GM21526 (cell line): Measurements from ENCODE around the gene LBHD2.

ENCODE experiments used
- ATAC-seq: cut with Tn5 transposase; IDR thresholded peaks from one replicate; pipeline ENCODE4 v1.9.1; 2021; ENCODE audit warnings: moderate library complexity; ENCODE audit not compliant: unreplicated experiment, low FRiP score

Gene LBHD2

DNA sequence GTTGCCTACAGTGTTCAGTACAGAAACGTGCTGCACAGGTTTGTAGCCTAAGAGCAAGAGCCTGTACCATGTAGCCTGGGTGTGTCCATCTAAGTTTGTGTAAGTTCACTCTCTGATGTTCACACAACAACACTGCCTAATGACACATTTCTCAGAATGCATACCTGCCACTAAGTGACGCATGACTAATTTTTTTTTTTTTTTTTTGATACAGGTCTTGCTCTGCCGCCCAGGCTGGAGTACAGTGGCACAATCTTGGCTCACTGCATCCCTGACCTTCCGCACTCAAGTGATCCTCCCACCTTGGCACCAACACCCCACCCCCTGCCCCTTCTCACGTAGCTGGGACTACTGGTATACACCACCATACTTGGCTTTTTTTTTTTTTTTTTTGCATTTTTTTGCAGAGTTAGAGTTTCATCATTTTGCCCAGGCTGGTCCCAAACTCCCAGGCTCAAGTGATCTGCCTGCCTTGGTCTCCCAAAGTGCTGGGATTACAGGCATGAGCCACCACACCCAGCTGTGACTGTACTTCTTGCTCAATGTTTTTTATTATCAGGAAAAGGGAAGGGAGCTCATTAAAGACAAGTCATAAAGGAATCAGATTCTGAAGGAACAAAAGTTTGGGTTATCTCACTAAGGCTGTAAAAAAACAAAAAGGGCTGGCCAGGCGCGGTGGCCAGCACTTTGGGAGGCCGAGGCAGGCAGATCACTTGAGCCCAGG, 16.6 kb upstream of the LBHD2 start:
- no peak for ATAC-seq

DNA sequence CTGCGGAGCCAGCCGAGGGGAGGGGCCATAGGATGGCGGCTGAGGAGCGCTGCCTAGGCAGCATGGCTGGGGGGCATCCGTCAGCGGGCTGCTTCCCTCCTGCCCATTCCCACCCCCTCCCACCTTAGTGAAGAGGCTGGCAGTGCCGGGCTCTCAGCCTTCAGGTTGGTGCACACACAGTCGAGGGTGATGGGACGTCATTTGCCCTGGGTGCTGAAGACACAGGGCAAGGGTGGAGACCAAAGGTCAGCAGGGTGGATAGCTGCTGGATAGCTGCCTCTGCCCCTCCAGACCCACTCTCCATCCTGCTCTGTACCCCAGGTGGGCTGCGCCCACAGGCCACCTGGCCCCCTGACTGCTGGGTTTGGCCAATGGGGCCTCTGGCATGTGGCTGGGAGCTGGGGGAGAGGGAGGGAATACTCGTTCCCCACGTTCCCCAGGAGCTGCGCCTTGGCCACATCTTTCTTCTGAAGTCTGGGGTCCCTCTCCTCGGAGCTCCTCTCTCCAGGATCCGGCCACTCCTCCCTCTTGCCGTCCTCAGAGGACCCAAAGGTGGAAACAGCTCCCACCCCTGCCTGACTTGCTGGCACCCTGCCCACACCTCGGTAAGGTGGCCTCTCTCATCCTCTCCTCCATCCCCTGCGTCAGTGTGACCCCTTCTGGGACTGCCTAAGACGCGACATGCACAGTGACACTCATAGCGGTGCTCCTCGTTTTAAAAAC, 15.5 kb upstream of the LBHD2 start:
- ATAC-seq = no peak

DNA sequence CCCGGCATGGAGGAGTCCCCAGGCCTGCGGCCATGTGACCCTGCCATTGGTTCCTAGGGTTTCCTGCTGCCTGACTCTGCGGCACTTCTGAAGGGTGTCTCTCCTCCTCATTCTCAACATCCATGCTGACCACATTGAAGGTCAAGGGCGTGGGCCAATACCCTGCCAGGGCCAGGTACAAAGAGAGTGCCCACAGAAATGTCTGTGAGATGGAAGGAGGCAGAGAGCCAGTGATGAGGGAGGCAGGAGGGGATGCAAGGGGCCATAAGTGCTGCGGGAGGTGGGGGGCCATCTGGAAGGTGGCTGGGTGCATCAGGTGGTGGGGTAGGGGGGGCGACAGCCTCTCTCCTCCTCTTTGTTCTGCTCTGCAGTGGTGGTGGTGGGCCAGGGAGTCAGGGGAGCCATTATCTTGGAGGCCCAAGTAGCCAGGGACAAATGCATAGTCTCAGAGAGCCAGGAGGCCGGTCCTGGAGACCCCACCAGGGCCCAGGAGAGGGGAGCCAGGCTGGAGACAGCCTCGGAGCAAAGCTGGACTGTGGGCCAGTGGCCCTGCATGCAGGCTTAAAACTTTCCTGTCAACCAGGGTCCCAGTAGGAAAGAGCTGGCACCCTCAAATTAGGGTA, 13.6 kb upstream of the LBHD2 start:
- ATAC-seq = no peak

DNA sequence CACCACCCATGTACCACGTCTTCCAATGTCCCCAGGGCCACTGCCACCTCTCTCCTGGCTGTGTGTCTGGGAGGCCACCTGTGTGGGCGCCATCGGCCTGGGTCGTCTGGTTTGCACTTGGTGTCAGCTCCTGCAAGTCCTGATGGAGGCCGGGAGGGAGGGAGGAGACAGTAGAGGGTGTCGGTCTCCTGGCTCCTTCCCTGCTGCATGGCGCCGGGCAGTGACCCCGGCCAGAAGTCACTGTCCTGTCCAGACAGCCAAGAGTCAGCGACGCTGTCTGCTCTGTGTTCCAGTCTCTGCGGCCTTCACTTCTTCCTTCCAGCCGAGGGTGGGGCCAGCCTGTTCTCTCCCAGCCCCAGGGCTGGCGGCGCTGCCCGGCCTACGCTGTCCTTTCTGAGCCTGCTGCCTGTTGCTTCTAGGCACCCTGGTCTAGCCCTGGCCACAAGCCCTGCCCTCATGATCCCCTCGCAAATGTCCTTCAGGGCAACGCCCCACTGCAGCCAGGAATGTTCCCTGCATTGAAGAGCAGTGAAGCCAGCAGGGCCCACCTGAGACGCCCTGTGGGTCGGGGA, 13.0 kb upstream of the LBHD2 start:
- no peak for ATAC-seq

DNA sequence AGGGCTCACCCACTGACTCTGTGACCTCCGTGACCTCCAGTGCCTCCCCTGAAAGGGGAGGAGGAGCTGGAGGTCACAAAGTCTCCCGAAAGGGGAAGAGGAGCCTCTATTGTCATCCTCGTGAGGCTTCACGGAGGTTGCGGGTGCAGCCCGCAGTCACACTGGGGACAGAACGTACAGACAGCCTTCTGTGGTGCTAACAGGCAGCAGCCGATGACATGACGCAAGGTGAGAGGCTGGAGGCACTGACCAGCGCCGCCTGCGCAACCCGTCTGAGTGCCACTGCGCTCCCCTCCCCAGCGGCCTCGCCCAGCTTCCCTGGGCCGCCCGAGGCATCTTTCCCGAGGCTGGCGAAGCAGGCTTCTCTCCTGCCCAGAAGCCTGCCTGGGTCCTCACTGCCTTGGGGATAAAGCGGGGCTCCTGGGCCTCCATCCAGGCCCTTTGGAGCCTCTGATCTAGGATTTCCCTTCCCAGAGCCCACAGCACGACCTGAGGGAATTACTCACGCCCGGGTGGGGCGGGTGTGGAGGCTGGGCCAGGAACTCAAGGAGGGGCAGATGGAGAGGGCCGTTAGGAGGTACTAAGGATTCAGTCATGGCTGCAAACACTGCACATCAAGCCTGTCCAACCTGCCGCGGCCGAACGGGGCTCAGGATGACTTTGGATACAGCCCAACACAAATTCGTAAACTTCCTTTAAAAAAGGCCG, 12.3 kb upstream of the LBHD2 start:
- ATAC-seq = no peak

DNA sequence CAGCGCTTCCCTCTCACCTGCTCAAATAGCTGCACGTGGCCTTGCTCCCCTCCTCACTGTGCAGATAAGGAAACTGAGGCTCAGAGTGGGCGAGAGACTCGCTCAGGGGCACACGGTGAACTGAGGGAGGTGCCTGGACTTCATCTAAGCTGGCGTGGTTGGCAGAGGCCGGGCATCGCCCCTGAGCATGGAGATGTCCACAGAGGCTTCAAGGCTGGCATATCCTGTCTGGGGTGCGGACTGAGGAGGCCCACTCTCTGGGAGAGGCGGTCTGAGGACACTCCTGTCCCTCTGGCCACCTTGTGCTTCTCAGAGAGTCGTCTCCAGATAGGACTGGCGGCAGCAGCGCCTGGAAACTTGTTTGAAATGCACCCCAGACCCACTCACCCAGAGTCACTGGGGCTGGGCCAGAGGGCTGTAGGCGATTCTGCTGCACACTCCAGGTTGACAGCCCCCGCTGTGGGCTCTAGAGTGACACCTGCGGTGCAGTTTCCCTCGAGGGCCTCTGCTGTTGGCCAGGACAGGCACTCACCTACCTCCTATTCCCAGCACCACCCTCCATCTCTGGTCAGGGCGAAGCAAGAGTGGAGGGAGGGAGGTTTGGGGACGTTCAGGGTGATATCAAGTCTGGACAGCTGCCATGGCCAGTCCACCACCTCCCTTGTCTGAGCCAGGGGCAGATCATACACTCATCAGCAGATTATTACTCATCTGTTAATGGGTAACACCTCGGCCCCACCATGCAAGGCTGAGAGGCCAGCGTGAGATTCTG, 11.2 kb upstream of the LBHD2 start:
- no peak for ATAC-seq

DNA sequence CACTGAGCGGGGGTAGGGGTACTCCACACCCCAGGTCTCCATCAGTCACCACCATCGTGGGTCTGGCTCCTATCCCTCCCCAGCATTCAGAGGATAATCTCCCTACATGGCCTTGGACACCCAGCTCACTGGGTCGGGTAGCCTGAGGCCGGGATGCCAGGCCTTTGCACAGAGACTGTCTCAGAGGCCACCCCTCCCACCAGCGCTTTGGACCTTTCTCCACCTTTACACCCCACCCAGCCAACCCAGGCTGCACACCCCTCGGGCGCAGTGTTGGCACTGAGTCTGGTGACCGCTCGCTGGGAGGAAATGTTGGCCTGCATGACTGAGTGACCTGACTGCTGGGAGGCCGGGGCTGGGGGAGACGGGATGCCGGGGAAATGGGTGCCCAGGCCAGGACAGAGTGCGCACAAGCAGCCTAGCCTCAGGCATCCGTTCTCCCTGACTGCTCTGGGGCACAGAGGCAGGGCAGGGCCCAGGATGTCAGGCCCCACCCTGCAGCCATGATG, 10.6 kb upstream of the LBHD2 start:
- no peak for ATAC-seq

DNA sequence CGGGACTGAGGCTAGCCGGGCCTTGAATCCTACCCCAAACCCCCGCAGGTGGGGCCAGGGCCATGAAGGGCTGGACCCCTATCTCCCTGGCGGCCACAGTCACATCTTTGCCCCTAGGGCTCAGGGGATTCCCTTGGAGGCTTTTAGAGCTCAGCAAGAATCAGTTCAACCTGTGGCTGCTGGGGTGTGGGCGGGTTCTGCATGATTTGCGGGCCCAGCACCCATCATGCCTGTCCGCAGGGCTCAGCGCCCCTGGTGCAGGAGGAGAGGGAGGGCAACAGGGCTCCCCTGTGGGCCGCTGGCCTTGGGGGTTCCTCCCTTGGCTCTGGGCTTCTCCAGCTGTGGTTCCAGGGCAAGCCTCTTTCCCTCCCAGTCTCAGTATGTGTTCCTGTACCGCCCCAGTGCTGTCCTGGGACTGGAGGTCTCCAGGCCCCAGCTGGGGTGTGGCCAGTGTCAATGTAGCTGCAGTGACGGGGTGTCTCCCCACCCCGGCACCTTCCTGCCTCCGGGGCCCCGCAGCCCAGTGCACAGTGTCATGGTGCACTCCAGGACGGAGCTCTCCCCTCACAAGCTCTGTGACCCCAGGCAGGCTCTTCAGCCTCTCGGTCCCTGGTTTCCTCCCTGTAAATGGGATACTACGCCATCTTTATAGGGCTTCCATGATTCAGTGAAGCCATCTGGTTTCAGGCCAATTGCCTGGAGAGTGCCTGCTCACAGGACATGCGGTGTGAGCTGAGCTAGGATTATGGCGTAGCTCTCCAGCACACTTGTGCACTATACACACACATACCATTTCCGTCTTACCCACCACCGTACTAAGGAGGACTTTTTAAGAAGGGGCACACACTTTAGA, 9.9 kb upstream of the LBHD2 start:
- no peak for ATAC-seq

DNA sequence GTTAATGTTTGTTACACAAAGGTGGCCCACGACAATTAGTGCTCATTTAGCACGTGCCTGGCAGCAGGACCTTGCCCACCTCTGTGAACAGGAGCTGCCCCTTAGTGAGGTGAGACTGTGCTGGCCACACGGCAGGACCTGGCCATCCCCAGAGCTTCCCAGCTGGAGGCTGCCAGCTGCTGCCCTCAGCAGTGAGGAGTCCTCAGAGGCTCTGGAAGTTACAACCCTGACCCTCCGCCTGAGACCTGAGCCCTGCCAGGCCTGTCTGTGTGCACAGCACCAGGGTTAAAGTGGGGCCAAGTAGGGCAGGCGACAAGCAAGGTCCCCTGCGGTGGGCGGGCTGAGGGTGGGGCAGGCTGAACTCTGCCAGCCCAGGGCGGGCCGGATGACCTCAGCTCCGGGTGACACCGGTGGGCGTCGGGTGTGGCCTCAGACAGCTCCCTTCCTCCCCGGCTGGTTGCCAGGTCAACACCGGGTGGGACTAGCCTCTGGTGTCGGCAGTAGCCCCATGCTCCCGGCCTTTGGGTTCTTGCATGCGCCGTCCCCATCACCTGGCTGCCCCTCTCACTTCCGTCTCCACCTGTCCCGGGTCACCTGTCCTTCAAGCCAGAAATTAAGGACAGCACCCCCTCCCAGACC, 9.2 kb upstream of the LBHD2 start:
- ATAC-seq = no peak

DNA sequence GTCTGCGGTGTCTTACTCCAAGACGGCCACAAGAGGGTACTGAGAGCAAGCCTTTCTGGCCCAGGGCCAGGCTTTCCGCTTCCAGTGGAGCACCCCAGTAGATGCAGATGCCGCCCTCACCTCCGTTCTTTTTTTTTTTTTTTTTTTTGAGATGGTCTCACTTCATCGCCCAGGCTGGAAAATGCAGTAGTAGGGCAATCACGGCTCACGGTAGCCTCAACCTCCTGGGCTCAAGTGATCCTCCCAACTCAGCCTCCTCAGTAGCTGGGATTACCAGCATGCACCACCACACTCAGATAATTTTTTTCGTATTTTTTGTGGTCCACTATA, 5.6 kb upstream of the LBHD2 start:
- ATAC-seq = no peak

DNA sequence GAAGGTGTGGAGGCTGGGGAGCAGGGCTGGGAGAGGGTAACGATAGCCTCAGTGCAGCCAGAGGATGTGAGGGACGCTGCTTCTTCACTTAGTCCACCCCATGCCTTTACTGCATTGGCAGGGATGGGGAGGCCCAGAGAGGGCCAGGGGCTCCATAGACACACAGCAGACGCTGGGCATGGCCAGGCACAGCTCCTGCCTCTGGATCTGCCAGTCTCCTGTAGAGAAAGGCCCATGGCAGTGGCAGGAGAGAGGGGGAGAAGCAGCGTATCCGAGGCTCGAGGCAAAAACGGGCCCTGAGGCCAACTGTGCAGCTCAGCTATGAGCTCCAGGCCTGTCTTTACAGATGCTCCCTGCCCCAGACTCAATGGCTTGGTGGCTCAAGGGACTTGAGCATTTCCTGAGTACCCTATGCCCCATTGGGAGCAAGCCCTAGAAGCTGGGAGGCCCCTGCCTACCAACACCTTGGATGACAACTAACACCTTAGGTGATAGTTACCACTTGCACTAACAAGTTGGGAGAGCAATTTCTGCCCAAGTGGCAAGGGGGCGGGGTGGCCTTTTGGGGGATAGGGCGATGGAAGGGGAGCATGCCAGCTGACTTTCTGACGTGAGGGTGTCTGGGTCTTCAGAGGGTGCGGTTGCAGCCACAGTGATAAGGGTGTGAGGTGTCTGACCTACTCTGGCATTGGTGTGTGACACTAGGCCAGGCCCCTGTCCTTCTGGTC, 5.0 kb upstream of the LBHD2 start:
- no peak for ATAC-seq

DNA sequence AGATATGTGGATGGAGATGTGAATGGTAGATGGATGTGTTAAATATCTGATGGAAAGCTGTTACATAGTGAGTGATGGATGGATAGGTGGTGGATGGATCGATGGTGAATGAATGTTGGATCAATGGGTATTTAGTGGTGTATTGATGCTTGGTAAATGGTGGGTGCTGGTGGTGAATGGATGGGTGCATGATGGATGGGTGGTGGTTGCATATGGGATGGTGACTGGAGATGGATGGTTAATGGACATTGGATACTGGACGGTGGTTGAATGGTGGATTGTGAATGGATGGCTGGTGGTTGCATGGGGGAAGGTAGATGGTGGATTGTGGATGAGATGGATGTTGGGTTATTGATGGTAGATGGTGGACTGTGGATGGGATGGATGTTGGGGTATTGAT, 2.1 kb upstream of the LBHD2 start:
- ATAC-seq = no peak

DNA sequence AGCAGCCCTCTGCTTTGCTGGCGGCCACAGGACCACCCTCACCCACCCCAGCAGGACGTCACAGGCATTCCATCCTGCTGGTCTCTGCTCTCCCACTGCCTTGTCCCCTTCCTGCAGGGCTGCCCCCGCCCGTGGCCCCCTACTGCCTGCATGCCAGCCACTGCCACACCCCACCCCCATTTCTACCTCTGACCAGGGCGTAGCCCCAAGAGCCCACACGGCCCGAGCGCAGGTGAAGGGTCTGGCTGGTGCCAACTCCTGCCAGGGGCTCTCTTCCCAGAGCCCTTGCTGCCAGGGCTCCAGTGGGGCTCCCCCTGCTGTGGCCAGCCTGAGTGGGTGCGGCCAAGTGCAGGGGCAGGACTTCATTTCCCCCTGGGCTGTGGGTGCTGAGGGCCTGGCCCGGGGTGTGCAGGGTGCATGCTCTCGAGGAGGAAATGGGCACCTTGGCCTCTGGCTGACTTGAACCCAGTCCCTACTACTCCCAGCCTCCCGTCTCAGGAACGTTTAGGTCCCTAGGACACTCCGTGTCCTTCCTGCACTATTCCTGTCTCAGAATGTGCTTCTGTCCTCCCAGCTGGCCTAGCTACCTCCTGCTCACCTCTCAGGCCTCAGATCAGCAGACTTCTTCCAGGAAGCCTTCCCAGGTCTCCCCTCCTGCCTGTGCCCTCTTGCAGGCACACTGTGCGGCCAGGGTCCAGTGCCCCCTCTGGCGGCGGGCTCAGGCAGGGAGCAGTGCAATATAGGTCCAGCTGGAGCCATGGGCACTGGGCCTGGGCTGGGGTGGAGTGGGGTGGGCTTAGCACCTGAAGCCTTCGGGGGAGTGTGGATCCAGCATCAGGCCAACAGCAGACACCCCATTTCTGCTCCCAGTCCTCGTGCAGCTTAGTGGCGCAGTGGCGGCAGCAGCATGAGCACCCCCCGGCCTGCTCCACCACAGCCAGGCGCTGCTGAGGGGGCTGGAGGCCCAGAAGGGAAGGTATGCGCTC, 1.4 kb downstream of the LBHD2 start:
- no peak for ATAC-seq

DNA sequence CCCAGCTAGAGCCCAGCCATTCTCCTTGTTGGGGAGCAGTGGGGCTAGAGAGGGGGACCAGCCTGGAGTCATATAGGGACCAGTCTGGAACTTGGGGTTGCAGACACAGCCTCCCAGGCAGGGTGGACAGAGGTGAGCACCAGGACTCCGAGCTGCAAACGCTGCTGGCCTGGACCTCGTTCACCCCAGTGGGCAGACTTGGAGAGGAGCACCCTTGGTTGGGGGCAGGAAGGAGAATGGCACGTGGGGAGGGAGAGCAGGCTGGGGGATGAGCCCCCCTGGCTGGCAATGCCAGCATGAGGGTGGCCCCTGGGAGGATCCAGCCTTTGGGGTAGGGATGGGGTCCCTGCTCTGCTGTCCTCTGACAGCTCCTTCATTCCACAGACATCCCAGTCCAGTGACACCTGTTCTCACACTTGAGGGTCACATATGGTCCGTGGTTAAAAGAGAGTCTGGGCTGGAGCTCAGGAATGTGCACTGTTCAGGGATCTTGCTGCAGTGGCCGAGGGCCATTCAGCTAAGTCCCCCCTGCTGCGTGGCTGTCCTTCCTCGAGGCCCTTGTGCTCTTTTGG, 2.8 kb downstream of the LBHD2 start:
- no peak for ATAC-seq

DNA sequence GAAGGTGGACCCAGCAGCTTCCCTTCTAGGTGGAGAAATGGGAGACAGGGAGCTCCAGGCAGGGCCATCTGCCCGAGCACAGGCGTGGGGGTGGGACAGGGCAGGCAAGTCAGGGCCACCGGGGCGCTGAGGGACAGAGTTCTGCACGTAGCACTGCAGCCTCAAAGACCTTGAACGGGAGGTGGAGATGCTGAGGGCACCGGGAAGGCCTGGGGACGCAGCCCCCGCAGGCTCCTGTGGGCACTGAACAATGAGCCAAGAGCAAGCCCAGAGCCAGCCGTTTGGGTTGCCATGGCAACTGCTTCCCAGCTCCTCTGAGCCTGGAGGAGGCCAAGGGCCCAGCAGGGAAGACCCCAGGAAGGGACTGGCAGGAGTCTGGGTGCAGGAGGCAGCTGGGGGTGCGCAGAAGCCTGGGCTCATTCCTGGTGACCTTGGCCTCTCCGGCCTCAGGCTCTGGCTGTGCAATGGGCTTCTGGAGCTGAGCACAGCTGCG, 3.4 kb downstream of the LBHD2 start:
- ATAC-seq = no peak

DNA sequence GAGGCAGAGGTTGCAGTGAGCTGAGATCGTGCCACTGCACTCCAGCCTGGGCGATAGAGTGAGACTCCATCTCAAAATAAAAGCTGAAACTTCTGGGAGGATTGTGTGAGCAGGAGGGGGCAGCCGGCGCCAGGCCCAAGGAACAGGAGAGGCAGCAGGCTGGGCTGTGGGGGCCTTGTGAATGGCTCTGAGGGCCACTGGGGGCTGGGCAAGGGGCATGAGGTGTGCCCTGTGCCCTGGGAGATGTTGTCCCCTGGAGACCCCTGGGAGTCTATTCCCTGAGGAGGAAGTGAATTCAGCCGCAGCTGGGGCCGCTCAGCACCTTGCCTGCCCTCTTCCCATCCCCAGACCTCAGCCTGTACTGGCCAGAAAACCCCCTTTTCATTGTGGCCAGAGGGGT, 4.9 kb downstream of the LBHD2 start:
- ATAC-seq = no peak
